ENCODE results near the gene CDH13.
"Not testable (repeated sequence)": the region's sequence is repeated elsewhere in the genome, so short reads cannot be mapped to it uniquely, and the experiment has no call there.

The CDH13 gene

GRCh38 chr16:82899731-82900450, 273.1 kb downstream of the CDH13 start:
- DNase-seq = no peak

GRCh38 chr16:82900559-82900958, 273.8 kb downstream of the CDH13 start:
- DNase-seq = no peak

GRCh38 chr16:82911925-82912324, 285.2 kb downstream of the CDH13 start:
- DNase-seq = no peak

- no peak for DNase-seq
Measured at GRCh38 chr16:82915139-82915824, 288.5 kb downstream of the CDH13 start.

- no peak for DNase-seq
Measured at GRCh38 chr16:82917886-82918595, 291.3 kb downstream of the CDH13 start.

- no peak for DNase-seq
Measured at GRCh38 chr16:82924075-82924854, 297.5 kb downstream of the CDH13 start.

- DNase-seq = no peak
Measured at GRCh38 chr16:82926500-82926899, 299.7 kb downstream of the CDH13 start.

GRCh38 chr16:82933933-82934332, 307.2 kb downstream of the CDH13 start:
- DNase-seq = not testable (repeated sequence)

GRCh38 chr16:82935766-82936165, 309.0 kb downstream of the CDH13 start:
- peak; percentile 85 for DNase-seq

GRCh38 chr16:82936941-82937551, 310.3 kb downstream of the CDH13 start:
- peak; percentile 49 for DNase-seq

- no peak for DNase-seq
Measured at GRCh38 chr16:82937926-82938520, 311.3 kb downstream of the CDH13 start.

- peak; percentile 3 for DNase-seq
Measured at GRCh38 chr16:82943371-82943770, 316.6 kb downstream of the CDH13 start.

- no peak for DNase-seq
Measured at GRCh38 chr16:82945420-82946101, 318.8 kb downstream of the CDH13 start.

- no peak for DNase-seq
Measured at GRCh38 chr16:82947698-82948097, 320.9 kb downstream of the CDH13 start.

GRCh38 chr16:82949016-82949415, 322.2 kb downstream of the CDH13 start:
- no peak for DNase-seq

- no peak for DNase-seq
Measured at GRCh38 chr16:82953517-82953916, 326.7 kb downstream of the CDH13 start.

- no peak for DNase-seq
Measured at GRCh38 chr16:82954224-82954929, 327.6 kb downstream of the CDH13 start.

GRCh38 chr16:82955741-82956348, 329.1 kb downstream of the CDH13 start:
- no peak for DNase-seq

GRCh38 chr16:82957212-82957611, 330.4 kb downstream of the CDH13 start:
- DNase-seq = no peak

- no peak for DNase-seq
Measured at GRCh38 chr16:82960918-82961317, 334.1 kb downstream of the CDH13 start.

All from MV-4-11 (cell line).